GM12878 (cell line): ENCODE results near the gene POU5F1. TPM values are rescaled to one million over a fixed set of nuclear protein-coding genes. Genes with fewer than 3 reads are reported as not detected.

ENCODE experiments used
- ATAC-seq: fragments of 200-7000 bp; cut with Tn5 transposase; 3 replicates; pipeline ENCODE4 v1.9.1; 2020; ENCODE audit warnings: mild to moderate bottlenecking, moderate library complexity
- BruUV-seq: library from RNA; stranded (reverse); fragments of 400-500 nt; replicated peaks from 2 replicates; lab custom pipeline; 2021; lab: Mats Ljungman, UMichigan
- CTCF ChIA-PET: fragments of 300-600 bp; sonication (Branson Sonifier 250); formaldehyde crosslinking; extraction: SDS; loops from one replicate; lab custom pipeline; 2021; ENCODE audit warnings: inconsistent platforms; lab: Yijun Ruan, JAX
- POLR2A ChIA-PET: fragments of 350-600 bp; formaldehyde crosslinking; extraction: SDS; loops from one replicate; lab custom pipeline; 2021; ENCODE audit warnings: inconsistent platforms; lab: Charles Lee
- RAD21 ChIA-PET: fragments of 300-600 bp; sonication (Branson Sonifier 250); formaldehyde crosslinking; loops from one replicate; lab custom pipeline; 2023; ENCODE audit warnings: antibody characterized with exemption; ENCODE audit not compliant: unreplicated experiment; lab: Charles Lee
- SMC1A ChIA-PET: fragments of 300-600 bp; sonication (Branson Sonifier 250); formaldehyde crosslinking; loops from one replicate; lab custom pipeline; 2023; ENCODE audit not compliant: unreplicated experiment, uncharacterized antibody; lab: Charles Lee
- DNase-seq: peaks from one replicate; pipeline ENCODE4 v3.0.0-alpha.2; 2011; ENCODE audit warnings: low read depth, low spot score
- FAIRE-seq: peaks from 3 replicates; lab custom pipeline; 2011; peaks lifted over from hg19 to GRCh38; lab: Jason Lieb, UNC
- H2AFZ ChIP-seq: 2 replicates; pipeline ENCODE4 v1.6.0; 2011; ENCODE audit warnings: low read depth, low read length, control low read depth; ENCODE audit not compliant: control insufficient read depth
- H3K27ac ChIP-seq: 2 replicates; pipeline ENCODE4 v1.5.1; 2011; ENCODE audit warnings: control low read depth; ENCODE audit not compliant: control insufficient read depth, insufficient read depth
- H3K27me3 ChIP-seq, 2 experiments: replicated peaks in 1 of 2; 2 replicates each; pipeline versions ENCODE4 v1.6.0 to v1.6.1; 2011; ENCODE audit warnings: low read length in 1 of 2; ENCODE audit not compliant: control insufficient read depth in 2 of 2, insufficient read depth in 2 of 2
- H3K36me3 ChIP-seq, 2 experiments: 2 replicates each; pipeline ENCODE4 v1.5.1; 2011; ENCODE audit warnings: low read length in 1 of 2; ENCODE audit not compliant: control insufficient read depth in 2 of 2, insufficient read depth in 2 of 2
- H3K4me1 ChIP-seq: 2 replicates; pipeline ENCODE4 v1.6.1; 2011; ENCODE audit warnings: mild to moderate bottlenecking, low read length, moderate library complexity, mixed read lengths; ENCODE audit not compliant: control insufficient read depth, insufficient read depth
- H3K4me2 ChIP-seq: 2 replicates; pipeline ENCODE4 v1.6.0; 2011; ENCODE audit warnings: control low read depth; ENCODE audit not compliant: control insufficient read depth, insufficient read depth
- H3K4me3 ChIP-seq: fragments of 200-600 bp; sonication (generic); 2 replicates; pipeline ENCODE4 v1.5.1; 2016
- H3K79me2 ChIP-seq: 2 replicates; pipeline ENCODE4 v1.6.0; 2011; ENCODE audit warnings: low read length; ENCODE audit not compliant: control insufficient read depth, insufficient read depth
- H3K9ac ChIP-seq: 2 replicates; pipeline ENCODE4 v1.8.0; 2011; ENCODE audit warnings: low read length, control low read depth, mixed read lengths; ENCODE audit not compliant: control insufficient read depth, insufficient read depth
- H3K9me3 ChIP-seq: replicated peaks from 3 replicates; pipeline ENCODE4 v1.5.1; 2011; ENCODE audit warnings: mild to moderate bottlenecking, low read length; ENCODE audit not compliant: control insufficient read depth, insufficient read depth
- H4K20me1 ChIP-seq: 2 replicates; pipeline ENCODE4 v1.6.0; 2011; ENCODE audit not compliant: control insufficient read depth, insufficient read depth
- BHLHE40 ChIP-seq, 2 experiments: fragments of 450-650 bp in 1 of 2; IDR thresholded peaks; 2 replicates each; pipeline ENCODE4 v1.6.1; 2011 to 2017; ENCODE audit warnings: low read depth in 2 of 2, borderline replicate concordance in 1 of 2, improper control_type of control experiment in 1 of 2, low read length in 1 of 2, mild to moderate bottlenecking in 1 of 2
- BMI1 ChIP-seq: fragments of 450-650 bp; IDR thresholded peaks from 2 replicates; pipeline ENCODE4 v1.6.1; 2016; ENCODE audit warnings: mild to moderate bottlenecking, moderate library complexity, borderline replicate concordance
- CHD4 ChIP-seq: fragments of 200-600 bp; sonication (generic); IDR thresholded peaks from 2 replicates; pipeline ENCODE4 v1.6.1; 2016; ENCODE audit warnings: mild to moderate bottlenecking
- FOXM1 ChIP-seq: IDR thresholded peaks from 2 replicates; pipeline ENCODE4 v1.6.1; 2012; ENCODE audit warnings: low read depth, mild to moderate bottlenecking, inconsistent platforms, low read length, moderate library complexity
- JUND ChIP-seq: IDR thresholded peaks from 2 replicates; pipeline ENCODE4 v1.6.1; 2012; ENCODE audit warnings: low read depth, mild to moderate bottlenecking, low read length, improper control_type of control experiment, moderate library complexity
- KLF5 ChIP-seq: fragments of 450-650 bp; IDR thresholded peaks from 2 replicates; pipeline ENCODE4 v1.6.1; 2014; ENCODE audit warnings: mild to moderate bottlenecking; ENCODE audit not compliant: partially characterized antibody
- LARP7 ChIP-seq: fragments of 450-650 bp; IDR thresholded peaks from 2 replicates; pipeline ENCODE4 v1.6.1; 2017; ENCODE audit warnings: mild to moderate bottlenecking
- NFYA ChIP-seq: IDR thresholded peaks from 2 replicates; pipeline ENCODE4 v1.6.1; 2011; ENCODE audit warnings: low read depth, mild to moderate bottlenecking, low read length, improper control_type of control experiment, borderline replicate concordance
- PML ChIP-seq: IDR thresholded peaks from 2 replicates; pipeline ENCODE4 v1.6.1; 2012; ENCODE audit warnings: low read length, inconsistent platforms
- POLR2AphosphoS2 ChIP-seq: IDR thresholded peaks from 2 replicates; pipeline ENCODE4 v1.6.1; 2011; ENCODE audit warnings: low read depth, mild to moderate bottlenecking, low read length, improper control_type of control experiment, moderate library complexity
- POLR2AphosphoS5 ChIP-seq: IDR thresholded peaks from 2 replicates; pipeline ENCODE4 v1.6.1; 2011; ENCODE audit warnings: mild to moderate bottlenecking, low read length, inconsistent platforms
- SIN3A ChIP-seq: IDR thresholded peaks from 2 replicates; pipeline ENCODE4 v1.6.1; 2012; ENCODE audit warnings: low read depth, low read length, improper control_type of control experiment
- SREBF1 ChIP-seq: IDR thresholded peaks from 2 replicates; pipeline ENCODE4 v1.6.1; 2012; ENCODE audit warnings: mild to moderate bottlenecking, low read length
- TAF1 ChIP-seq: IDR thresholded peaks from 2 replicates; pipeline ENCODE4 v1.6.1; 2011; ENCODE audit warnings: mild to moderate bottlenecking, low read depth, low read length, borderline replicate concordance
- TBL1XR1 ChIP-seq: IDR thresholded peaks from 2 replicates; pipeline ENCODE4 v1.6.1; 2012; ENCODE audit warnings: low read depth, low read length, improper control_type of control experiment
- USF2 ChIP-seq: IDR thresholded peaks from 2 replicates; pipeline ENCODE4 v1.6.1; 2011; ENCODE audit warnings: low read depth, low read length, improper control_type of control experiment, borderline replicate concordance
- YBX1 ChIP-seq: fragments of 450-650 bp; IDR thresholded peaks from 2 replicates; pipeline ENCODE4 v1.6.1; 2016; ENCODE audit warnings: antibody characterized with exemption
- ZNF622 ChIP-seq: fragments of 450-650 bp; IDR thresholded peaks from 2 replicates; pipeline ENCODE4 v1.6.1; 2017; ENCODE audit warnings: mild to moderate bottlenecking, inconsistent platforms
- WGBS: methylation state at CpG from one replicate; pipeline ENCODE4 v1.1.6; 2016; ENCODE audit warnings: low lambda C conversion rate; ENCODE audit not compliant: insufficient replicate concordance, insufficient coverage; ENCODE audit errors: missing lambda C conversion rate; 5-methylcytosine and 5-hydroxymethylcytosine counted together
- in situ Hi-C: fragments of 300-500 bp; cut with MboI; formaldehyde crosslinking; loops from 9 replicates; pipeline ENCODE4 v1.14.3; 2018; ENCODE audit warnings: mixed read lengths
- intact Hi-C: fragments of 100-400 bp; cut with micrococcal nuclease; formaldehyde crosslinking; loops from one replicate; pipeline ENCODE4 v1.14.2; 2022; ENCODE audit not compliant: unreplicated experiment
- polyA plus RNA-seq, 11 experiments: library from polyadenylated mRNA; depleted of rRNA in 4 of 11; unstranded in 6 of 11; stranded (reverse) in 5 of 11; fragments of >200 nt; fragmentation: Nextera tagmentation in 4 of 11; fragmentation: Illumina TruSeq in 1 of 11; extraction: Ambion mirVana in 4 of 11; extraction: Trizol in 1 of 11; gene quantifications; 1 replicate in 1 of 11; 2 replicates in 10 of 11; pipeline versions ENCODE4 v1.2.1 to v1.2.3, GENCODE V29; 2011 to 2016; ENCODE audit warnings: inconsistent platforms in 2 of 11, missing spikeins in 2 of 11, low read depth in 1 of 11
- total RNA-seq, 4 experiments: library from RNA; depleted of rRNA in 3 of 4; stranded (reverse); fragments of >200 nt in 3 of 4; fragmentation: Illumina TruSeq in 1 of 4; extraction: Trizol in 1 of 4; gene quantifications; 2 replicates each; pipeline versions ENCODE4 v1.2.1 to v1.2.3, GENCODE V29; 2013 to 2021

The POU5F1 gene
- total and polyA plus RNA-seq, 10 of the 15 experiments (the other 5 are each of a cell fraction or from before 2014, with no cell fraction given) = 1.4 to 5.5 (median 3.2) TPM

DNA sequence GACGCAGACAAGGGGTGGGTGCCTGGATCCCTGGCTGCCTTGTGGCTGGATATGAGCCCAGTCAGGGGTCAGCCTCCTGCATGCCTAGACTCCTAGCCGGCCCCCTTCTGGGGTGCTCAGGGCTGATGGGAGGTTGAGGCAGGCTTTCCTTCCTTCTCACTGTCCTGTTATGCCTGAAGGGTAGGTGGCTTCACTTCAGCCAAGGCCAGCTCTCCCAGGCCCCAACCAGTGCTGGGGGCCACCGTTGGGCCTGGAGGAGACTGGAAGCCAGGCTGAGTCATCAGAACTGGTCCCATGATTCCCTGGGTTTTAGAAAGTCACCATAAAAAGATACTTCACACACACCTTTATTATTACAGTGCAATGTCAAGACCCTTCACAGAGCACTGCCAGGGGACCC, 2.9 kb upstream of the POU5F1 start:
- FAIRE-seq = no peak
- ChIA-PET CTCF (no interaction called here), RAD21 (no interaction called here)
- H3K4me2 ChIP-seq = no peak overlapping the region
- no peaks in the 10 kb centered on the region for H3K79me2 ChIP-seq
- 0 out of 4 replicates have a peak, but pooled peaks cover 0 to 2% of the 10 kb centered on the region in 2 experiments for H3K36me3 ChIP-seq
- no peak overlapping the region for H2AFZ ChIP-seq
- no peak for ATAC-seq
- no peaks in the 10 kb centered on the region for H4K20me1 ChIP-seq
- peaks cover 5% of the 10 kb centered on the region for H3K4me1 ChIP-seq
- no peak for DNase-seq
- intact Hi-C loops = no loop called here
- TF ChIP-seq NFYA (no peak), POLR2AphosphoS2 (no peak), SREBF1 (no peak), JUND (no peak), YBX1 (no peak), LARP7 (no peak), BHLHE40 (IDR thresholded peaks at IDR 0.05; ENCODE audit: borderline replicate concordance in 1 of 2, low read depth in 2 of 2, low read length in 1 of 2) (no peak), CHD4 (no peak), PML (no peak), FOXM1 (no peak), KLF5 (no peak), ZNF622 (no peak), POLR2AphosphoS5 (no peak), BMI1 (no peak), TAF1 (no peak), TBL1XR1 (no peak), SIN3A (no peak), USF2 (no peak)
- TF ChIP-seq, all 136 proteins: peak for 0
- in situ Hi-C loops = no loop called here
- Histone ChIP-seq H3K9ac (no peak overlapping the region), H3K9me3 (no peaks in the 10 kb centered on the region), H3K27me3 (no peaks in the 10 kb centered on the region), H3K27ac (no peak overlapping the region), H3K4me3 (no peak overlapping the region)
- POLR2A ChIA-PET = no interaction called here
- SMC1A ChIA-PET = no interaction called here
- BruUV-seq = no TSS peak
- WGBS = 59% methylated on average over 3 of the region's 3 CpGs
